22Rv1 (cell line): Measurements from ENCODE around the gene DNAJC7.

Experiments
- H3K27ac ChIP-seq: fragments of 450-650 bp; 2 replicates; pipeline ENCODE4 v1.5.1; 2017
- CTCF ChIP-seq: fragments of 450-650 bp; IDR thresholded peaks from 2 replicates; pipeline ENCODE4 v1.5.1; 2017; ENCODE audit warnings: mild to moderate bottlenecking
- ZFX ChIP-seq: fragments of 450-650 bp; IDR thresholded peaks from 2 replicates; pipeline ENCODE4 v1.6.1; 2017; ENCODE audit warnings: antibody characterized with exemption, borderline replicate concordance

Gene DNAJC7

GRCh38 chr17:42058063-42058462 is 40.8 kb upstream of the DNAJC7 start:
- H3K27ac ChIP-seq, result no peak overlapping the region
- no peak for TF ChIP-seq CTCF
- no peak for TF ChIP-seq ZFX

- H3K27ac ChIP-seq, result no peak overlapping the region
- TF ChIP-seq CTCF (no peak), ZFX (no peak)
Measured at GRCh38 chr17:42056635-42057034, 39.4 kb upstream of the DNAJC7 start.

GRCh38 chr17:42055496-42055895 is 38.3 kb upstream of the DNAJC7 start:
- TF ChIP-seq ZFX, result no peak
- no peak for TF ChIP-seq CTCF
- no peak overlapping the region for H3K27ac ChIP-seq

- no peak overlapping the region for H3K27ac ChIP-seq
- TF ChIP-seq ZFX (no peak), CTCF (no peak)
Measured at GRCh38 chr17:42055027-42055426, 37.8 kb upstream of the DNAJC7 start.

GRCh38 chr17:42053731-42054500 is 36.7 kb upstream of the DNAJC7 start:
- no peak for TF ChIP-seq ZFX
- TF ChIP-seq CTCF, result no peak
- no peak overlapping the region for H3K27ac ChIP-seq

- H3K27ac ChIP-seq, result no peak overlapping the region
- no peak for TF ChIP-seq ZFX
- no peak for TF ChIP-seq CTCF
Measured at GRCh38 chr17:42052346-42052877, 35.2 kb upstream of the DNAJC7 start.

GRCh38 chr17:42051645-42052044 is 34.4 kb upstream of the DNAJC7 start:
- TF ChIP-seq ZFX, result no peak
- TF ChIP-seq CTCF, result no peak
- H3K27ac ChIP-seq, result no peak overlapping the region
